A673 (cell line): ENCODE results near the gene ZNRF4.

Source experiments
- EZH2 ChIP-seq: fragments of 200-600 bp; sonication (generic); IDR thresholded peaks from 2 replicates; pipeline ENCODE4 v1.6.1; 2017; ENCODE audit warnings: borderline replicate concordance, low read depth, mild to moderate bottlenecking, mixed read lengths, antibody characterized with exemption, low read length; ENCODE audit not compliant: poor library complexity, severe bottlenecking
- TF ChIP-seq, protein P1 (sequence below): fragments of 300-800, 200-600 bp; sonication (generic); conservative IDR thresholded peaks from 2 replicates; pipeline ENCODE4 v1.5.1; 2017; ENCODE audit warnings: low read depth, mild to moderate bottlenecking, antibody characterized with exemption, low read length, moderate library complexity, mixed read lengths

DNA sequence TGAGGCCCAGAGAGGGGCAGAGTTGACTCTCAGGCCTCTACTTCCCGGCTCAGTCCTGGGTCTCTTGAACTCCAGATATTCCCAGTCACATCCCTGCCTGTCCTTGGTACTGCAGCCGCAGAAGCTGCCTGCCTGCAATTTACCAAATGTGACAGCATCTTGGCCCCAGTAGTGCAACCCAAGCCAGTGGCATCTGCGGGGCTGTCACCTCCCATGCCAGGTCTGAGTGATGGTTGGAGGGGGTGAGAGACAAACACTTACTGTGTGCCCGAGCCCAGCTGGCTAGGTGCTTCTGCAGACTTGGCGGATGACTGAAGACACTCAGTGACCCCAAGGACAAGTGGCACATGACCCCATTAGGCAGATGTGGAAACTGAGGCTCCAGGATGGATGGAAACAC, 18.4 kb downstream of the ZNRF4 start:
- TF ChIP-seq, protein P1, sequence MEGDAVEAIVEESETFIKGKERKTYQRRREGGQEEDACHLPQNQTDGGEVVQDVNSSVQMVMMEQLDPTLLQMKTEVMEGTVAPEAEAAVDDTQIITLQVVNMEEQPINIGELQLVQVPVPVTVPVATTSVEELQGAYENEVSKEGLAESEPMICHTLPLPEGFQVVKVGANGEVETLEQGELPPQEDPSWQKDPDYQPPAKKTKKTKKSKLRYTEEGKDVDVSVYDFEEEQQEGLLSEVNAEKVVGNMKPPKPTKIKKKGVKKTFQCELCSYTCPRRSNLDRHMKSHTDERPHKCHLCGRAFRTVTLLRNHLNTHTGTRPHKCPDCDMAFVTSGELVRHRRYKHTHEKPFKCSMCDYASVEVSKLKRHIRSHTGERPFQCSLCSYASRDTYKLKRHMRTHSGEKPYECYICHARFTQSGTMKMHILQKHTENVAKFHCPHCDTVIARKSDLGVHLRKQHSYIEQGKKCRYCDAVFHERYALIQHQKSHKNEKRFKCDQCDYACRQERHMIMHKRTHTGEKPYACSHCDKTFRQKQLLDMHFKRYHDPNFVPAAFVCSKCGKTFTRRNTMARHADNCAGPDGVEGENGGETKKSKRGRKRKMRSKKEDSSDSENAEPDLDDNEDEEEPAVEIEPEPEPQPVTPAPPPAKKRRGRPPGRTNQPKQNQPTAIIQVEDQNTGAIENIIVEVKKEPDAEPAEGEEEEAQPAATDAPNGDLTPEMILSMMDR: no peak
- TF ChIP-seq EZH2: no peak
